Testis (tissue), 2 donors: ENCODE data around the gene SEZ6L.

Experiments
- CTCF ChIP-seq, 3 experiments: fragments of 450-650 bp in 2 of 3; fragments of 200-600 bp in 1 of 3; sonication (generic) in 1 of 3; IDR thresholded peaks; one replicate each; pipeline ENCODE4 v1.5.1; 2016 to 2019; ENCODE audit warnings: antibody characterized with exemption in 3 of 3, mild to moderate bottlenecking in 2 of 3, moderate library complexity in 1 of 3
- POLR2A ChIP-seq: fragments of 450-650 bp; IDR thresholded peaks from one replicate; pipeline ENCODE4 v1.6.1; 2017; ENCODE audit warnings: antibody characterized with exemption, mild to moderate bottlenecking, moderate library complexity

- TF ChIP-seq CTCF (IDR thresholded peaks at IDR 0.05) = no peak
- TF ChIP-seq POLR2A = no peak
Measured at GRCh38 chr22:26194313-26194712, 25.1 kb downstream of the SEZ6L start.
